ENCODE results near the gene FAM111A.
"Not testable (repeated sequence)": the region's sequence is repeated elsewhere in the genome, so short reads cannot be mapped to it uniquely, and the experiment has no call there.

The FAM111A gene

GRCh38 chr11:59142530-59143507, at the start of gene FAM111A:
Gene FAM111A (plus strand): TSS chr11:59142856. CDS start chr11:59148873, 6,017 bp downstream.
- DNase-seq (ENCODE audit: low read depth): peak; percentile 59
- H3K4me3 ChIP-seq (ENCODE audit: low read length): peak within 1 kb of the TSS; percentile 86
- peak; percentile 46 for TF ChIP-seq CTCF (conservative IDR thresholded peaks at IDR 0.05; ENCODE audit: low read depth, low read length)

GRCh38 chr11:59093576-59093975, 49.1 kb upstream of the FAM111A start:
- not testable (repeated sequence) for H3K4me3 ChIP-seq (ENCODE audit: low read length); DNase-seq (ENCODE audit: low read depth)

GRCh38 chr11:59095225-59095624, 47.4 kb upstream of the FAM111A start:
- not testable (repeated sequence) for DNase-seq (ENCODE audit: low read depth); H3K4me3 ChIP-seq (ENCODE audit: low read length)

- DNase-seq (ENCODE audit: low read depth); H3K4me3 ChIP-seq (ENCODE audit: low read length): not testable (repeated sequence)
Measured at GRCh38 chr11:59095972-59096575, 46.6 kb upstream of the FAM111A start.

GRCh38 chr11:59097113-59097708, 45.4 kb upstream of the FAM111A start:
- TF ChIP-seq CTCF (conservative IDR thresholded peaks at IDR 0.05; ENCODE audit: low read depth, low read length): peak; percentile 82
- H3K4me3 ChIP-seq (ENCODE audit: low read length): no peak overlapping the region
- DNase-seq (ENCODE audit: low read depth): no peak

GRCh38 chr11:59097938-59098337, 44.7 kb upstream of the FAM111A start:
- not testable (repeated sequence) for H3K4me3 ChIP-seq (ENCODE audit: low read length); DNase-seq (ENCODE audit: low read depth)

- DNase-seq (ENCODE audit: low read depth): no peak
- peak overlapping the region; percentile 38 for H3K4me3 ChIP-seq (ENCODE audit: low read length)
- TF ChIP-seq CTCF (conservative IDR thresholded peaks at IDR 0.05; ENCODE audit: low read depth, low read length): peak; percentile 43
Measured at GRCh38 chr11:59102259-59102765, 40.3 kb upstream of the FAM111A start.

GRCh38 chr11:59106363-59107336, 36.0 kb upstream of the FAM111A start, which contains the start of gene FAM111B:
Gene FAM111B (plus strand): TSS chr11:59107237. CDS start chr11:59109626, 2,389 bp downstream.
- TF ChIP-seq CTCF (conservative IDR thresholded peaks at IDR 0.05; ENCODE audit: low read depth, low read length): peak; percentile 4
- peak within 1 kb of the TSS; percentile 60 for H3K4me3 ChIP-seq (ENCODE audit: low read length)
- peak; percentile 60 for DNase-seq (ENCODE audit: low read depth)

- H3K4me3 ChIP-seq (ENCODE audit: low read length): peak overlapping the region; percentile 60
- not testable (repeated sequence) for DNase-seq (ENCODE audit: low read depth)
Measured at GRCh38 chr11:59107721-59108120, 34.9 kb upstream of the FAM111A start.
